Panc1 (cell line): ENCODE measurements around the gene IL16.

ENCODE experiments used
- CTCF ChIP-seq: fragments of 450-650 bp; IDR thresholded peaks from 2 replicates; pipeline ENCODE4 v1.5.1; 2017; ENCODE audit warnings: mild to moderate bottlenecking
- REST ChIP-seq, 2 experiments: IDR thresholded peaks; 2 replicates each; pipeline ENCODE4 v1.6.1; 2011 to 2012; ENCODE audit warnings: low read depth in 2 of 2, control low read depth in 1 of 2, low read length in 1 of 2, mild to moderate bottlenecking in 1 of 2, moderate library complexity in 1 of 2; ENCODE audit not compliant: insufficient read depth in 1 of 2

GRCh38 chr15:81339321-81339720, 142.6 kb downstream of the IL16 start:
- TF ChIP-seq CTCF = no peak
- TF ChIP-seq REST (IDR thresholded peaks at IDR 0.05; ENCODE audit: insufficient read depth in 1 of 2, low read depth in 2 of 2, low read length in 1 of 2) = no peak
